ENCODE measurements around the gene CASQ1. TPM values are rescaled to one million over a fixed set of nuclear protein-coding genes. Genes with fewer than 3 reads are reported as not detected.

Gene CASQ1
- total RNA-seq, 1 donor from 2014 or later = 27.0 TPM

- intact Hi-C loops (cut with DNase I) = no loop called here
- DNase-seq (ENCODE audit: missing footprints) (no peak), ATAC-seq (no peak)
Measured at GRCh38 chr1:160166166-160166868, 24.1 kb upstream of the CASQ1 start.

GRCh38 chr1:160167056-160167455 is 23.3 kb upstream of the CASQ1 start:
- ATAC-seq (no peak), DNase-seq (ENCODE audit: missing footprints) (no peak)
- intact Hi-C loops (cut with DNase I) = no loop called here

- no peak for ATAC-seq
Measured at GRCh38 chr1:160167580-160167979, 22.8 kb upstream of the CASQ1 start.

GRCh38 chr1:160168016-160168415 is 22.4 kb upstream of the CASQ1 start:
- intact Hi-C loops (cut with DNase I) = no loop called here
- ATAC-seq (no peak), DNase-seq (ENCODE audit: missing footprints) (no peak)

More at GRCh38 chr1:160167580-160167979, 22.8 kb upstream of the CASQ1 start:
- intact Hi-C loops (cut with DNase I) = no loop called here
- DNase-seq (ENCODE audit: missing footprints) = no peak

GRCh38 chr1:160168609-160169369 is 21.6 kb upstream of the CASQ1 start:
- DNase-seq (ENCODE audit: missing footprints) = no peak
- ATAC-seq = no peak
- intact Hi-C loops (cut with DNase I) = no loop called here

- intact Hi-C loops (cut with DNase I) = no loop called here
- no peak for DNase-seq (ENCODE audit: missing footprints)
- ATAC-seq = no peak
Measured at GRCh38 chr1:160169553-160170399, 20.6 kb upstream of the CASQ1 start.

- no peak for DNase-seq (ENCODE audit: missing footprints)
- intact Hi-C loops (cut with DNase I) = no loop called here
- no peak for ATAC-seq
Measured at GRCh38 chr1:160171354-160171753, 19.0 kb upstream of the CASQ1 start.

GRCh38 chr1:160171980-160172379 is 18.4 kb upstream of the CASQ1 start:
- intact Hi-C loops (cut with DNase I) = no loop called here
- DNase-seq (ENCODE audit: missing footprints) (no peak), ATAC-seq (no peak)

GRCh38 chr1:160177231-160177630 is 13.1 kb upstream of the CASQ1 start:
- no peak for ATAC-seq
- no peak for DNase-seq (ENCODE audit: missing footprints)
- intact Hi-C loops (cut with DNase I) = no loop called here

GRCh38 chr1:160177667-160178066 is 12.7 kb upstream of the CASQ1 start:
- ATAC-seq = no peak
- intact Hi-C loops (cut with DNase I) = no loop called here

GRCh38 chr1:160178731-160179130 is 11.6 kb upstream of the CASQ1 start:
- DNase-seq (ENCODE audit: missing footprints) (no peak), ATAC-seq (no peak)
- intact Hi-C loops (cut with DNase I) = no loop called here

More at GRCh38 chr1:160177667-160178066, 12.7 kb upstream of the CASQ1 start:
- DNase-seq (ENCODE audit: missing footprints) = no peak

GRCh38 chr1:160179336-160179735 is 11.0 kb upstream of the CASQ1 start:
- DNase-seq (ENCODE audit: missing footprints) = no peak
- intact Hi-C loops (cut with DNase I) = no loop called here
- ATAC-seq = no peak

GRCh38 chr1:160186246-160186645 is 4.1 kb upstream of the CASQ1 start:
- ATAC-seq (no peak), DNase-seq (ENCODE audit: missing footprints) (no peak)
- intact Hi-C loops (cut with DNase I) = no loop called here

GRCh38 chr1:160186729-160187128 is 3.6 kb upstream of the CASQ1 start:
- ATAC-seq = no peak
- intact Hi-C loops (cut with DNase I) = no loop called here

GRCh38 chr1:160187407-160187806 is 3.0 kb upstream of the CASQ1 start:
- ATAC-seq = no peak
- DNase-seq (ENCODE audit: missing footprints) = no peak
- intact Hi-C loops (cut with DNase I) = no loop called here

More at GRCh38 chr1:160186729-160187128, 3.6 kb upstream of the CASQ1 start:
- DNase-seq (ENCODE audit: missing footprints) = no peak

- ATAC-seq (no peak), DNase-seq (ENCODE audit: missing footprints) (no peak)
- intact Hi-C loops (cut with DNase I) = loop anchor here (2.0 kb wide), 1 partner anchor 30 kb away; no protein-coding TSS in a partner anchor
Measured at GRCh38 chr1:160188341-160188740, 2.0 kb upstream of the CASQ1 start.

- ATAC-seq = no peak
- DNase-seq (ENCODE audit: missing footprints) = no peak
- intact Hi-C loops (cut with DNase I) = loop anchor here (2.0 kb wide), 1 partner anchor 61 kb away; no protein-coding TSS in a partner anchor
Measured at GRCh38 chr1:160191756-160192155, 1.4 kb downstream of the CASQ1 start.

- DNase-seq (ENCODE audit: missing footprints) = no peak
- intact Hi-C loops (cut with DNase I) = loop anchor here (2.0 kb wide), 1 partner anchor 61 kb away; no protein-coding TSS in a partner anchor
- no peak for ATAC-seq
Measured at GRCh38 chr1:160192234-160192633, 1.9 kb downstream of the CASQ1 start.

Data from Right ventricle myocardium inferior (tissue), 1 donor.